ENCODE data around the gene SUSD4.
"Not testable (repeated sequence)": the region's sequence is repeated elsewhere in the genome, so short reads cannot be mapped to it uniquely, and the experiment has no call there.

SUSD4 gene

GRCh38 chr1:223291796-223292195 is 72.2 kb downstream of the SUSD4 start:
- no peak for DNase-seq (ENCODE audit: low spot score)

DNA sequence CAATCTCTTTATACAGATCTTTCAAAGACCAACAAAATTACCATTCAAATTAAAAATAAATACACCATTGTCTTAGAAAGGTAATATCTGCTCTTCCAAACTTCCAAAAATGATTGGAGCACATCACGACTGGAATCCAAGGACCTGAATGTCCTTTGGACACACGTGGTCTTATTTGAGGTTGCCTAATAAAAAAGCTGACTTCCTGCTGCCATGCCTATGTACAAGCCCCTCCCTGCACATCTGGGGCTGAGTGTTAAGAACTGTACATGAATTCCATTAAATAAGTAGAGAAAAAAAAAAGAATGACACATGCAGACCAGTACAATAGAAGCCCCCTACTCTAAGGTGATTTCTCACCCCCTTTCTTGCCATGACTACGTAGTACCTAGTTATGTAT is 73.6 kb downstream of the SUSD4 start:
- DNase-seq (ENCODE audit: low spot score), result no peak

- DNase-seq (ENCODE audit: low spot score), result no peak
These were observed 74.4 kb downstream of the SUSD4 start for GRCh38 chr1:223289621-223290020.

- no peak for DNase-seq (ENCODE audit: low spot score)
These were observed 75.2 kb downstream of the SUSD4 start for GRCh38 chr1:223288826-223289225.

- no peak for DNase-seq (ENCODE audit: low spot score)
These were observed 78.5 kb downstream of the SUSD4 start for GRCh38 chr1:223285452-223285851.

DNA sequence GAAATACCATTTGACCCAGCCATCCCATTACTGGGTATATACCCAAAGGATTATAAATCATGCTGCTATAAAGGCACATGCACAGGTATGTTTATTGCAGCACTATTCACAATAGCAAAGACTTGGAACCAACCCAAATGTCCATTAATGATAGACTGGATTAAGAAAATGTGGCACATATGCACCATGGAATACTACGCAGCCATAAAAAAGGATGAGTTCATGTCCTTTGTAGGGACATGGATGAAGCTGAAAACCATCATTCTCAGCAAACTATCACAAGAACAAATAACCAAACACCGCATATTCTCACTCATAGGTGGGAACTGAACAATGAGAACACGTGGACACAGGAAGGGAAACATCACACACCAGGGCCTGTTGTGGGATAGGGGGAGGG is 80.3 kb downstream of the SUSD4 start:
- DNase-seq (ENCODE audit: low spot score), result not testable (repeated sequence)

GRCh38 chr1:223278311-223278710 is 85.7 kb downstream of the SUSD4 start:
- DNase-seq (ENCODE audit: low spot score), result not testable (repeated sequence)

DNA sequence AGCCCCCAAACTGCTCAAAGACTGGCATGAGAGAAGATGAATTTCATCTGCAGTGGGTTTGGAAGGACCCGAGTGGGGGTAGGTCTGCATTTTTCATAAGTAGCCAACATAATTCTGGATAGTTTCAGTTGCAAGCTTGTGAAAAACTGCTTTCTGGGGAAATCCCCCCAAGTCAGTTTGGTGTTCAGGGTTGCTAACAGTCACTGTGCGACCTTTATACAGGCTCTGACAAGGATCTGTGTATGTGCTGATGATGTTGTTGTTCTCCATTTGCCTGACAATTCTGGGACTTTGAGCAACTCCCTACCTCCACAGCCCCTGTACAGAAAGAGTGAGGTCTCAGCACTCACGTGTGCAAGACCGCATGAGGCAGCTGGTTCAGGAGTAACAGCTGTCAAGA is 87.9 kb downstream of the SUSD4 start:
- no peak for DNase-seq (ENCODE audit: low spot score)

DNA sequence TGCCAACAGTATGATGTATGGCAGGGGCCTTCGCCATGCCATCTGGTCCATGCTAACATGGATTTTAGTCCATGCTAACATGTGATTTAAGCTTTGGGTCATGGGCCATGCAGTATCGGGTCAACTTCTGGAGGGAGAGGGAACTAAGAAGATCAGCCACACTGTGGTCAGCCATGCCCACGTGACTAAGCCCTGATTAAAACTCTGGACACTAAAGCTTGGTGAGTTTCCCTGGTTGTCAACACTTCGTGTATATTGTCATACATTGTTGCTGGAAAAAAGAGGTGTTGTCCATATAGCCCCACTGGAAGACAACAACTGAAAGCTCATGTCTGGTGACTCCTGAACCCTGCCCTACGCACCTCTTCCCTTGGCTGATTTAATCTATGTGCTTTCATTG is 90.5 kb downstream of the SUSD4 start:
- no peak for DNase-seq (ENCODE audit: low spot score)

DNA sequence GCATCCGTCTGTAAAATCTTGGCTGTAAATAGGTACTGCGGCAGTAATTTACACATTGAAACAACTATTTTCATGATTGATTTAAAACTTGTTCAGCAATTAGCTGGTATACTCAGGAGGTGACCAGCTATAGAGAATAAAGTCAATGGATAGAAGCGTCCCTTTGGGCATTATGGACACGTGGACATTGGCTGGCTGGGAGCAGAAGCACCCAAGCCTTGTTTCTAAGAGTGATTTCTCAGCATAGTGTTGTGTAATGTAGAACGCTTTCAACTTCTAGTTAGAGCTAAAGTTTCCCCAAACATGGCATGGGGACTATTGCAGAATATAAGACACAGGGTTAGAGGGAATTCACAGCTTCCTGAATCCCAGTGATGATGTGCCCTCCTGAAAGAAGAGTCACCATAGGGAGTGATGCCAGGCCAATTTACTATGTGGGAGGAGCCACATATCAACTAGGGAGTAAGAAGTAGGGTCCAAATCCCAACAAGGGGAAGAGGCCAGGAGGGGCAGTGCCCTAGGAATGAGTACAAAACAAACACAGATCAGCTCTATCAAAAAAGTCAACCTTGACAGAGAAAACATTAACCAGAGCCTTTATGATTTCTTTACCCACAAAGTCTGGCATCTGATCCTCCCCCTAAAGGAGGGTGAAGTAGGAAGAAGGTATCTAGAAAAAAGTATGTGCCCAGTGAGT is 92.7 kb downstream of the SUSD4 start:
- DNase-seq (ENCODE audit: low spot score), result no peak

GRCh38 chr1:223270155-223270554 is 93.8 kb downstream of the SUSD4 start:
- DNase-seq (ENCODE audit: low spot score), result no peak

GRCh38 chr1:223269006-223269405 is 95.0 kb downstream of the SUSD4 start:
- no peak for DNase-seq (ENCODE audit: low spot score)

- DNase-seq (ENCODE audit: low spot score), result no peak
These were observed 97.3 kb downstream of the SUSD4 start for GRCh38 chr1:223266632-223267172.

DNA sequence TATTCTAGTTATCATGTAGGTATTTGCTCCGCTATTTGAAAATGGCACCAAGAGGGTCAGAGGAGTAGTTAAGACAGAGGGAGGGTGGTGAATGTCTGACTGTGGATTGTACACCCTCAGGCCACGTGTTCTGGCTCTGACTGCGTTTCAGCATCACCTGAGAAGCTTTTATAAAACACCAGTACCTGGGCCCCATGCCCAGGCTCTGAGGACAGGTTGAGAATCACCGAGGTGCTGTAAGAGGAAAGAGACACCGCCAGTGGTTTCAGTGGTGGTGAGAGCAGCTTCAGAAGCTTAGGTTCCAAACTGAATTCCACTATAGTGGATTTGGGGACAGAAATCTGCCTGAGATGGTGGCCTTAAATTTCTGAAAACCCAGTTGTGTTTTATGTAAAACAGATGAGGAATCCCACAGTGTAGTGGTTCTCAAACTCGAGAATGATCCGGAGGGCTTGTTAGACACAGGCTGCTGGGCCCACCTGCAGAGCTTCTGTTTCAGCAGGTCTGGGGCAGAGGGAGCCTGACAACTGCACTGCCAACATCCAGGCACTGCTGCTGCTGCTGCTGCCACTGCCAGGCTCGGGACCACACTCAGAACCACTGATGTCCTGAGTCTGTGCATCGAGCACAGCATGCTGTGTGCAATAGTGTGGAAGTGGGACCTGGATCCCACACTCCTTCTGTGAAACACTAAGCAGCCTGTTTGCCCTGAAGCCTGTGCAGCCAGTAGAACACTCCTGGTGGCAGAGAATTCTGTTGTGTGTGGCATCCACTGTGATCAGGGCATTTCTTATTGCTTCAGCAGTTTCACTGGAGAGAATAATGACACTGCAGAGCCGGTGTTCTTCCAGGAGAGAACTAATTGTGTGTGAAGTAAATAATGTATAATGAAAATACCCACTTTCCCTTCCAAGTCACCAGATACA is 98.7 kb downstream of the SUSD4 start:
- no peak for DNase-seq (ENCODE audit: low spot score)

- no peak for DNase-seq (ENCODE audit: low spot score)
These were observed 99.4 kb downstream of the SUSD4 start for GRCh38 chr1:223264529-223264928.

DNA sequence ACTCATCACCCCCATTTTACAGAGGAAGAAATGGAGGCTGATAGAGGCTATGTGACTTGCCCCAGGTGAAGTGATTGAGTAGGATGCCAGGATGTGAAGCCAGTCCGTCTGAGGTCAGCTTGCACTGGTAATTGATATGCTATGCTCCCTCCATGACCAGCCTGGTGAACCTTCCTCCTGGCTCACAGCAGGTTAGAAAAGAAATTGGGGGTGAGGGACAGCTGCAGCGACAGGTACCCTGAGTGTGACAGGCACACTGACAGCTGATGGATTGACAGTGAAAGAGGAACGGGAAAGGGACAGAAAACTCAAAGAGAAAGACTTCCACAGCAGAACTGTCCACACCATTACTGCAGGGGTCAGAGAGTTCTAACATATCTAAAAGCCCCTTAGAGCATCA is 102.1 kb downstream of the SUSD4 start:
- no peak for DNase-seq (ENCODE audit: low spot score)

- no peak for DNase-seq (ENCODE audit: low spot score)
These were observed 103.3 kb downstream of the SUSD4 start for GRCh38 chr1:223260712-223261111.

DNA sequence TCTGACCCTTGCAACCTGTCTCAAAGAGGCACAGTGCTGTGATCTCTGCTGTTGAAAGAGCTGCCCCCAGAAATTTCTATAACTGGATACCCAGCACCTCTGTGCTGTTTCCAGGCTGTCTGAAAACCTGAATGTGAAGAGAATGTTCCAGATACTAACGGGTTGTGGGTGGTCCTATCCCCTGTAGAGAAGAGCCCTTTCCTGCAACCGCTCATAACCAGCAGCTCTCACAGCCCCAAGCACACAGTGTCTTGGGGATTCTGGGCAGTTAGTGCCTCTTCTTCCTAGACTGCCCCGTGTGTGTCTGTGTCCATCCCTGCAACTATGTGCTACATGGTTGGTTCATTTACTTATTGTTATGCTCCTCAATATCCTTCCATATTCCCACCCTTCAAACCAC is 104.5 kb downstream of the SUSD4 start:
- DNase-seq (ENCODE audit: low spot score), result no peak

- DNase-seq (ENCODE audit: low spot score), result no peak
These were observed 105.2 kb downstream of the SUSD4 start for GRCh38 chr1:223258751-223259198.

DNA sequence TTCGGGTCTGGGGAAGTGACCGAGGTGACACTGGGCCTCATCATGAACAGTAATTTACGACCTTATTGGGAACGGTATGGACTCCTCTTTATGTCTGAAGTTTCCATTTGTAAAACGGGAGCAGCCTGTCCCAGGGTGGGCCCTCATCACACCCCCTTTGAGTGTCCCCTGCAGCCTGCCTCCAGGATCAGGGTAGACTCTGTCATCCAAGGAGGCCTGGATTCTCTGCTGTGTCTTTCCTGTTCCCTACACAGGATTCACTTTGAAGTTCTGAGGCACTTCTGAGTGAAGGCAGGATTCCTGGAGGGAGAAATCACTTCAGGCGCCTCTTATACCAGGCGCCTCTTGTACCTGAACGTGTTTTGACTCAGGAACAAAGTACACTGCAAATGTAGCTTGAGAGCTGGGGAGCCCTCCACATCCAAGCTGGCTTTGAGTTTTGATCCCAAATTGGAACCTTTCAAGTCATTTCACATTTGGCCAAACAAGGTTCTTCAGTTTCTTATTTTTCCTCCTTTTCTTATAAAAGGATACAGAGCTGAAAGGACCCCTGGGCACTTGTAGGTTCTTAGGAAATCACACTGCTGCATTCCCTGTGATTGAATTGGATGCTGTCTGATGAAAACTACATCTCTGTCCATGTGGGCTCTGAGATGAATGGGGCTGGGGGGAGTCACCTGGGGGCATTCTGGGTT is 106.0 kb downstream of the SUSD4 start:
- DNase-seq (ENCODE audit: low spot score), result no peak

DNA sequence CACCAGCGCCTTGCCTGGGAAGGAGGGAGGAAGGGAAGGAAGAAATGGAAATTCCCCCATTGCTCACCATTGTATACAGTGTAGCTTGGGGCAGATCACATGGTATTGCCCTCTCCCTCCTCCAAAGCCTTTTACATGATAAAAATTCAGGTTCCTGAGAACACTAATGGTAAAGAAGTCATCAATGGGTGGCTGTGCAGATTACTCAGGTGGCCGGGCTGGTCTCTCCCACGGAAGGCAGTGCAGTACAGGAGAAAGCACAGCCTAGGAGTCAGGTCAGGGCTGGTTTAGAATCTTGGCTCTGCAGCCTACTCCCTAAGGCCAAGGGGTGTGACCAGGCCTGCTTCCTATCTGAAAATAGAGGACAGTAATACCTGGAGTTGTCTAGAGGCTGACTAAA is 107.9 kb downstream of the SUSD4 start:
- DNase-seq (ENCODE audit: low spot score), result no peak

DNA sequence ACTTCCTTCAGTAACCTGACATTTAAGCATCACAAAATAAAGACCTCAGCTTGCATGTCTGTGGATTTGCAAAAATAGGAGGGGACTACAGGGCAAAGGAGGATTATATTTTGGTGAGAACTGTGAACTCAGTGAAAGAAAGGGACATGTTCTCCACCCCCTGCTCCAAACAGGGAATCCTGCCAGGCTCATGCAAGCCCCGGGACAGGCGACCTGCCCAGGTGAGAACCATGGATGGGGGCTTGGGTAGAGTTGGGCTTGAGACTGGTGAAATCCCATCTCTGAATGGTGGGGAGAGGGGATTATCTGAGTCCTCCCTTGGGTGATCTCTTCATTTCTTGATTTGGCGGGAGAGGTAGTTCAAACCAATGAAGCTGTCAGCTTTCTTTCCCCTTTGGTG is 110.1 kb downstream of the SUSD4 start:
- no peak for DNase-seq (ENCODE audit: low spot score)

All from CD4-positive, alpha-beta T cell treated with Interleukin-15 for 4 hours (primary cell).